H1 (cell line): ENCODE measurements around the gene SLC35F1. TPM values are rescaled to one million over a fixed set of nuclear protein-coding genes. Genes with fewer than 3 reads are reported as not detected.

Experiments
- CTCF ChIA-PET: fragments of 300-600 bp; sonication (Branson Sonifier 250); formaldehyde crosslinking; loops from one replicate; lab custom pipeline; 2021; ENCODE audit not compliant: partially characterized antibody; lab: Charles Lee
- POLR2A ChIA-PET: fragments of 300-600 bp; sonication (Branson Sonifier 250); formaldehyde crosslinking; loops from one replicate; lab custom pipeline; 2021; ENCODE audit warnings: inconsistent platforms; ENCODE audit not compliant: partially characterized antibody; lab: Charles Lee
- DNase-seq, 2 experiments: peaks; one replicate each; pipeline versions ENCODE4 v3.0.0 to v3.0.0-alpha.2; 2010 to 2022; ENCODE audit warnings: low spot score in 2 of 2, low read depth in 1 of 2, mixed read lengths in 1 of 2
- FAIRE-seq: peaks from 2 replicates; lab custom pipeline; 2011; peaks lifted over from hg19 to GRCh38; lab: Jason Lieb, UNC
- H2AFZ ChIP-seq: 2 replicates; pipeline ENCODE4 v1.8.1; 2012; ENCODE audit warnings: low read length, inconsistent platforms
- H2AK5ac ChIP-seq: 2 replicates; pipeline ENCODE4 v1.6.1; 2013; ENCODE audit warnings: low read depth, low read length
- H2BK120ac ChIP-seq: replicated peaks from 2 replicates; pipeline ENCODE3; 2013; ENCODE audit warnings: low read depth, low read length, inconsistent platforms
- H2BK12ac ChIP-seq: 2 replicates; pipeline ENCODE4 v1.6.1; 2013; ENCODE audit warnings: low read depth, low read length
- H2BK15ac ChIP-seq: 2 replicates; pipeline ENCODE4 v1.6.1; 2013; ENCODE audit warnings: low read length
- H2BK20ac ChIP-seq: 2 replicates; pipeline ENCODE4 v1.6.1; 2013; ENCODE audit warnings: low read length
- H2BK5ac ChIP-seq: 2 replicates; pipeline ENCODE4 v1.6.1; 2013; ENCODE audit warnings: low read depth, low read length
- H3K14ac ChIP-seq: 2 replicates; pipeline ENCODE4 v1.6.1; 2013; ENCODE audit warnings: inconsistent platforms; ENCODE audit not compliant: insufficient read length
- H3K18ac ChIP-seq: 2 replicates; pipeline ENCODE4 v1.6.1; 2013; ENCODE audit warnings: low read length; ENCODE audit errors: extremely low read depth
- H3K23ac ChIP-seq: 2 replicates; pipeline ENCODE4 v1.6.1; 2013; ENCODE audit warnings: inconsistent platforms; ENCODE audit not compliant: insufficient read length
- H3K23me2 ChIP-seq: 2 replicates; pipeline ENCODE4 v1.6.1; 2013; ENCODE audit warnings: low read depth, low read length
- H3K27ac ChIP-seq: 2 replicates; pipeline ENCODE4 v1.6.1; 2011; ENCODE audit warnings: low read depth, low read length, inconsistent platforms
- H3K27me3 ChIP-seq, 4 experiments: replicated peaks in 1 of 4; 1 replicate in 1 of 4; 2 replicates in 3 of 4; pipeline versions ENCODE4 v1.6.1 to v1.8.1; 2011 to 2013; ENCODE audit warnings: low read length in 3 of 4, mild to moderate bottlenecking in 3 of 4, inconsistent platforms in 2 of 4, mixed read lengths in 2 of 4, moderate library complexity in 1 of 4; ENCODE audit not compliant: control insufficient read depth in 3 of 4, insufficient read depth in 3 of 4; ENCODE audit errors: extremely low read depth in 1 of 4
- H3K36me3 ChIP-seq, 4 experiments: 2 replicates each; pipeline versions ENCODE4 v1.6.1 to v1.8.1; 2011 to 2013; ENCODE audit warnings: mild to moderate bottlenecking in 4 of 4, low read length in 3 of 4, moderate library complexity in 2 of 4, control low read depth in 1 of 4, inconsistent platforms in 1 of 4; ENCODE audit not compliant: insufficient read depth in 4 of 4, control insufficient read depth in 2 of 4
- H3K4ac ChIP-seq: replicated peaks from 2 replicates; pipeline ENCODE3; 2013; ENCODE audit warnings: low read length, low read depth, mixed read lengths, inconsistent platforms; ENCODE audit not compliant: insufficient read length
- H3K4me1 ChIP-seq, 4 experiments: replicated peaks in 1 of 4; 1 replicate in 1 of 4; 2 replicates in 3 of 4; pipeline versions ENCODE4 v1.6.1 to v1.8.1; 2011 to 2013; ENCODE audit warnings: low read length in 3 of 4, inconsistent platforms in 2 of 4, mixed read lengths in 1 of 4; ENCODE audit not compliant: insufficient read depth in 4 of 4, control insufficient read depth in 3 of 4
- H3K4me2 ChIP-seq, 2 experiments: 2 replicates each; pipeline versions ENCODE4 v1.6.1 to v1.8.1; 2011 to 2013; ENCODE audit warnings: low read depth in 2 of 2, low read length in 2 of 2, control low read depth in 1 of 2, inconsistent platforms in 1 of 2, mild to moderate bottlenecking in 1 of 2; ENCODE audit not compliant: insufficient read depth in 1 of 2
- H3K4me3 ChIP-seq, 4 experiments: fragments of 200-600, 300-600 bp in 1 of 4; sonication (generic), shearing (Covaris generic), sonication (Bioruptor Twin) in 1 of 4; 2 replicates each; pipeline versions ENCODE4 v1.5.1 to v1.8.1; 2011 to 2016; ENCODE audit warnings: low read length in 4 of 4, low read depth in 3 of 4, control low read depth in 2 of 4, inconsistent platforms in 2 of 4, mild to moderate bottlenecking in 2 of 4, mixed read lengths in 1 of 4, moderate library complexity in 1 of 4; ENCODE audit not compliant: insufficient read depth in 2 of 4; ENCODE audit errors: extremely low read depth in 1 of 4
- H3K56ac ChIP-seq: replicated peaks from 2 replicates; pipeline ENCODE3; 2013; ENCODE audit warnings: low read depth, mild to moderate bottlenecking, mixed read lengths, low read length, inconsistent platforms; ENCODE audit not compliant: insufficient read length
- H3K79me1 ChIP-seq: 2 replicates; pipeline ENCODE4 v1.6.1; 2013; ENCODE audit warnings: low read depth, low read length, control low read depth
- H3K79me2 ChIP-seq, 2 experiments: 2 replicates each; pipeline versions ENCODE4 v1.6.1 to v1.8.1; 2012 to 2013; ENCODE audit warnings: low read length in 2 of 2, mild to moderate bottlenecking in 2 of 2, inconsistent platforms in 1 of 2; ENCODE audit not compliant: insufficient read depth in 2 of 2, control insufficient read depth in 1 of 2
- H3K9ac ChIP-seq, 4 experiments: replicated peaks in 1 of 4; 1 replicate in 1 of 4; 2 replicates in 3 of 4; pipeline versions ENCODE4 v1.6.1 to v1.8.1; 2011 to 2013; ENCODE audit warnings: low read depth in 3 of 4, low read length in 3 of 4, control low read depth in 2 of 4, mild to moderate bottlenecking in 2 of 4, moderate library complexity in 2 of 4, inconsistent platforms in 1 of 4; ENCODE audit errors: extremely low read depth in 1 of 4
- H3K9me3 ChIP-seq, 2 experiments: 2 replicates each; pipeline versions ENCODE4 v1.6.1 to v1.8.1; 2012 to 2013; ENCODE audit warnings: mild to moderate bottlenecking in 2 of 2, moderate library complexity in 2 of 2, control low read depth in 1 of 2, inconsistent platforms in 1 of 2, low read depth in 1 of 2, low read length in 1 of 2, mixed read lengths in 1 of 2; ENCODE audit not compliant: insufficient read depth in 2 of 2
- H4K20me1 ChIP-seq, 2 experiments: replicated peaks in 1 of 2; 2 replicates each; pipeline versions ENCODE3 to v1.8.1; 2011 to 2013; ENCODE audit warnings: inconsistent platforms in 2 of 2, low read length in 2 of 2, mild to moderate bottlenecking in 1 of 2; ENCODE audit not compliant: insufficient read depth in 2 of 2, control insufficient read depth in 1 of 2
- H4K5ac ChIP-seq: 2 replicates; pipeline ENCODE4 v1.6.1; 2013; ENCODE audit warnings: low read length, low read depth, mixed read lengths, inconsistent platforms; ENCODE audit not compliant: insufficient read length
- H4K8ac ChIP-seq: 2 replicates; pipeline ENCODE4 v1.8.0; 2013; ENCODE audit warnings: mild to moderate bottlenecking, moderate library complexity, low read length, inconsistent platforms; ENCODE audit not compliant: insufficient read depth; ENCODE audit errors: extremely low read depth
- H4K91ac ChIP-seq: replicated peaks from 2 replicates; pipeline ENCODE3; 2013; ENCODE audit warnings: low read length, mixed read lengths, inconsistent platforms; ENCODE audit not compliant: insufficient read length
- EP300 ChIP-seq, 2 experiments: IDR thresholded peaks; 1 replicate in 1 of 2; 2 replicates in 1 of 2; pipeline ENCODE4 v1.6.1; 2011 to 2012; ENCODE audit warnings: low read depth in 2 of 2, low read length in 2 of 2, mild to moderate bottlenecking in 2 of 2, borderline replicate concordance in 1 of 2, inconsistent platforms in 1 of 2, moderate library complexity in 1 of 2
- GTF2F1 ChIP-seq: IDR thresholded peaks from 2 replicates; pipeline ENCODE4 v1.6.1; 2012; ENCODE audit warnings: low read depth, low read length, improper control_type of control experiment, borderline replicate concordance
- WGBS, 2 experiments: shearing (Covaris generic) in 1 of 2; methylation state at CpG; one replicate each; pipeline versions ENCODE4 v1.1.6 to v1.1.7; 2013 to 2015; ENCODE audit warnings: low lambda C conversion rate in 2 of 2, mixed read lengths in 2 of 2, inconsistent platforms in 1 of 2, low coverage in 1 of 2, missing lambda C conversion rate in 1 of 2; ENCODE audit not compliant: insufficient replicate concordance in 2 of 2, insufficient coverage in 1 of 2, insufficient read length in 1 of 2; ENCODE audit errors: extremely low coverage in 1 of 2, missing lambda C conversion rate in 1 of 2; 5-methylcytosine and 5-hydroxymethylcytosine counted together
- polyA plus RNA-seq, 7 experiments: library from polyadenylated mRNA; depleted of rRNA in 3 of 7; stranded (reverse) in 5 of 7; unstranded in 2 of 7; fragments of >200 nt in 5 of 7; fragments of 200-250 nt in 2 of 7; gene quantifications; 1 replicate in 5 of 7; 2 replicates in 1 of 7; 4 replicates in 1 of 7; pipeline versions ENCODE4 v1.2.1 to v1.2.3, GENCODE V29; 2011 to 2013; ENCODE audit warnings: missing spikeins in 2 of 7, mixed read lengths in 2 of 7
- total RNA-seq: library from RNA; stranded (reverse); fragmentation: NEBNext Ultra II Directional; extraction: Animal tissue kit (Norgen Biotek cat#: 25700); gene quantifications from 2 replicates; pipeline ENCODE4 v1.2.1, GENCODE V29; 2021

SLC35F1 gene
- total and polyA plus RNA-seq, 2 of the 8 experiments (the other 6 are each of a cell fraction or from before 2014, with no cell fraction given) = 7.0 to 10.0 TPM

DNA sequence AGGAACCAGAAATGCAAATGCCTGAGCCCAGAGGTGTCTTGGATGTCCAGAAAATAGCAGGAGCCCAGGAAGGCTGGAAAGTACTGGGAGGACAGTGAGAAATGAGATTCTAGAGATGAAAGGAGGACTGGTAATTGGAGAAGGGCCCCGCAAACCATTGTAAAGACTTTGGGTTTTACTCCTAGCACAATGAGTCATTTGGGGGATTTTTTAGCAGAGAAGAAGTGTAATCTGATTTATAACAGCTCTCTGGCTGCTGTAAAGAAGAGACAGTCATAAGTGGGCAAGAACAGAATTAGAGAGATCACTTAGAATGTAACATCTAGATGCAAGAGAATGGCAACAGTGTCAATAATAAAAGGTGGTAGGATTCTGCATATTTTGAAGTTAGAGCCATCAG, 40.2 kb downstream of the SLC35F1 start:
- Histone ChIP-seq H2BK20ac (no peak overlapping the region), H3K9me3 (no peaks in the 10 kb centered on the region), H4K20me1 (no peaks in the 10 kb centered on the region), H3K4me3 (no peak overlapping the region)
- no peak for DNase-seq
- TF ChIP-seq GTF2F1 (no peak), EP300 (IDR thresholded peaks at IDR 0.05; ENCODE audit: borderline replicate concordance in 1 of 2, low read depth in 2 of 2, low read length in 2 of 2) (no peak)
- TF ChIP-seq, all 59 proteins: peak for 0
- H3K27ac ChIP-seq = no peak overlapping the region
- H3K18ac ChIP-seq = no peak overlapping the region
- no peak overlapping the region for H3K14ac ChIP-seq
- H4K8ac ChIP-seq = no peak overlapping the region
- no peak overlapping the region for H3K9ac ChIP-seq
- H2AFZ ChIP-seq = no peak overlapping the region
- H2AK5ac ChIP-seq = no peak overlapping the region
- H3K4me1 ChIP-seq = peaks cover 0 to 8% (median 1%) of the 10 kb centered on the region in 4 experiments; a peak in 3 of 7 replicates
- H2BK5ac ChIP-seq = no peak overlapping the region
- H4K5ac ChIP-seq = no peak overlapping the region
- POLR2A ChIA-PET = no interaction called here
- no peak overlapping the region for H2BK120ac ChIP-seq
- H3K36me3 ChIP-seq = no peaks in the 10 kb centered on the region
- FAIRE-seq = no peak
- no peak overlapping the region for H3K23ac ChIP-seq
- WGBS, 2 experiments = 86% methylated on average over 1 of the region's 1 CpG; no CpG with 5 or more reads in 1 of the 2 experiments
- H3K79me1 ChIP-seq = no peaks in the 10 kb centered on the region
- no peaks in the 10 kb centered on the region for H3K79me2 ChIP-seq
- H3K27me3 ChIP-seq = no peaks in the 10 kb centered on the region
- H2BK12ac ChIP-seq = no peak overlapping the region
- H3K56ac ChIP-seq = no peak overlapping the region
- no peaks in the 10 kb centered on the region for H3K23me2 ChIP-seq
- CTCF ChIA-PET = interaction anchor here (1.1 kb wide), 1 partner anchor 405 kb away, joined by 3 read pairs; no protein-coding TSS in a partner anchor
- H4K91ac ChIP-seq = no peak overlapping the region
- H2BK15ac ChIP-seq = no peak overlapping the region
- no peak overlapping the region for H3K4ac ChIP-seq
- no peak overlapping the region for H3K4me2 ChIP-seq
